SH-SY5Y (cell line): ENCODE results near the gene VSTM2L.

Source experiments
- GATA2 ChIP-seq: IDR thresholded peaks from 2 replicates; pipeline ENCODE4 v1.6.1; 2011; ENCODE audit warnings: mild to moderate bottlenecking, low read depth, low read length
- GATA3 ChIP-seq: IDR thresholded peaks from 2 replicates; pipeline ENCODE4 v1.6.1; 2011; ENCODE audit warnings: low read depth, mild to moderate bottlenecking, low read length, moderate library complexity

DNA sequence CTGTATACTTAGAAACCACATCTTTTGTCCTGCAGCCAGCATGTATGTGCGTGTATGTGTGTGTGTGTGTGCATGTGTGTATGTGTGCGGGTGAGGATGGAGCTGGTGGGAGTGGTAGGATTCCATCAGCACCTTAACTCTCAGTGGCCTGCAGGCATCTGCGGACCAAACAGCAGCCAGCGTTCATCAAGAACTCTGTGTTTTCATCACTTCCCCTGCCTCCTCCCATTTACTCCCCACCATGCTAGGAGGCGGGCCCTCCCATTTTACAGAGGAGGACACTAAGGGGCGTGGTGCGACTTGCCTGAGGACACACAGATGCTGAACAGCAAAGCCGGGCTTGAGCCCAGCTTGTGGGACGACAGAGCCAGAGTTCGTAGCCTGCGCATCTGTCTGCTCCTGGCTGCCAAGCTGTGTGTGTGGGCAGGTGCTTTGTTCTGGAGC lies 8.9 kb downstream of the VSTM2L start:
- TF ChIP-seq GATA2 (no peak), GATA3 (no peak)
